LNCAP (cell line): ENCODE data around the gene KDM2B.

Experiments used
- TF ChIP-seq, protein P1 (sequence below): fragments of 450-650 bp; IDR thresholded peaks from 2 replicates; pipeline ENCODE4 v1.5.1; 2017; ENCODE audit warnings: mild to moderate bottlenecking

Gene KDM2B

DNA sequence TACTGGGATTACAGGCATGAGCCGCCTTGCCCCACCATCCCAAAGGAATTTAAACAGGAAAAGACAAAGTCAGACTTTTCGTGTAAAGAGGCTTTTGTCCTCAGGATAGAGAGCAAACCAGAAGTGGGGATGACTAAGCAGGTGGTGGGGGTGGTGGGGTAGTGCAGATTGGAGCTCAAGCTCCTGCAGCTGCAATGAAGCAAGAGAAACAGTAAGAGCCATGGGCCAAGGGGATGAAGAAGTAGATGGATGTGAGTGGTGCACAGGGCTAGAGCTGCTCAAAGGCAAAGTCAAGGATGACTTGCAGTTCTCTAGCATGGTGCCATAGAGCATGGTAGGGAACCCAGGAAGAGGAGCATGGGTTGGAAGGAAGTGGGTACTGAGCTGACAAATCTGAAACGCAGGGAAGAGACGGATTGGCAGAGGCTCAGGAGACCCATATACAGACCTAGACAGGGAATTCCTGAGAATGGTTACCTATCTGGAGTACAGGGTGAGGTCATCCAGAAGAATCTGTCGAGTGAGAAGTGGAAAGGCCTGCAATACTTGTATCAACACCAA lies 192.3 kb downstream of the KDM2B start:
- TF ChIP-seq, protein P1, sequence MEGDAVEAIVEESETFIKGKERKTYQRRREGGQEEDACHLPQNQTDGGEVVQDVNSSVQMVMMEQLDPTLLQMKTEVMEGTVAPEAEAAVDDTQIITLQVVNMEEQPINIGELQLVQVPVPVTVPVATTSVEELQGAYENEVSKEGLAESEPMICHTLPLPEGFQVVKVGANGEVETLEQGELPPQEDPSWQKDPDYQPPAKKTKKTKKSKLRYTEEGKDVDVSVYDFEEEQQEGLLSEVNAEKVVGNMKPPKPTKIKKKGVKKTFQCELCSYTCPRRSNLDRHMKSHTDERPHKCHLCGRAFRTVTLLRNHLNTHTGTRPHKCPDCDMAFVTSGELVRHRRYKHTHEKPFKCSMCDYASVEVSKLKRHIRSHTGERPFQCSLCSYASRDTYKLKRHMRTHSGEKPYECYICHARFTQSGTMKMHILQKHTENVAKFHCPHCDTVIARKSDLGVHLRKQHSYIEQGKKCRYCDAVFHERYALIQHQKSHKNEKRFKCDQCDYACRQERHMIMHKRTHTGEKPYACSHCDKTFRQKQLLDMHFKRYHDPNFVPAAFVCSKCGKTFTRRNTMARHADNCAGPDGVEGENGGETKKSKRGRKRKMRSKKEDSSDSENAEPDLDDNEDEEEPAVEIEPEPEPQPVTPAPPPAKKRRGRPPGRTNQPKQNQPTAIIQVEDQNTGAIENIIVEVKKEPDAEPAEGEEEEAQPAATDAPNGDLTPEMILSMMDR = no peak

DNA sequence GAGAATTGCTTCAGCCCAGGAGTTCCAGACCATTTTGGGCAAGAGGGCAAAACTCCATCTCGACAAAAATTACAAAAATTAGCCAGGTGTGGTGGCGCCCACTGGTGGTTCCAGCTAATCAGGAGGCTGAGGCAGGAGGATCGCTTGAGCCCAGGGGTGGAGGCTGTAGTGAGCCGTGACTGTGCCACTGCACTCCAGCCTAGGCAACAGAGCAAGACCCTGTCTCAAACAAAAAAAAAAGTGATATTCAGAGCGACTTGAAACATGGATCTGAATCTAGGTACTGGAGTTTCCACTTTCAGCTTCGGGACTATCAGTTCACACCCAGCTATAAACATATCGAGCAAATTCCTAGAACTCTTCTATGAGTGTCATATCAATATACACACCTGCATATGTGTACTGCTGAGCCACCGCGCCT lies 197.2 kb downstream of the KDM2B start:
- TF ChIP-seq, protein P1 = no peak

DNA sequence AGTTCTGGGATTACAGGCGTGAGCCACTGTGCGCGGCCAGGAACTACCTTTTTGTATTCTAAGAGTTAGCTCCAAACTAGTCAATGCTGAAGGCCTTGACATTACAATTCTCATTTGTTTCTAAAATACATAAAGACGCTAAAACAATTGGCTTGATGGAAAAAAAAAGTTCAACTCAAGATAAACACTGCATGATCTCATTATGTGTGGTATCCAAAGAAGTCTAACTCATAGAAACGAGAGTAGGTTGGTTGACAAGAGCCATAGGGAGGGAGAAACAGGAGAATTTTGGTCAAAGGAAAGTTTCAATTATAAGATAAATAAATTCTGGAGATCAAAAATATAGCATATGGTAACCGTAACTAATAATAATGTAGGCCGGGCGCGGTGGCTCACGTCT lies 200.9 kb downstream of the KDM2B start:
- TF ChIP-seq, protein P1 = no peak
